ENCODE measurements around the gene TRPV2.

Gene TRPV2

DNA sequence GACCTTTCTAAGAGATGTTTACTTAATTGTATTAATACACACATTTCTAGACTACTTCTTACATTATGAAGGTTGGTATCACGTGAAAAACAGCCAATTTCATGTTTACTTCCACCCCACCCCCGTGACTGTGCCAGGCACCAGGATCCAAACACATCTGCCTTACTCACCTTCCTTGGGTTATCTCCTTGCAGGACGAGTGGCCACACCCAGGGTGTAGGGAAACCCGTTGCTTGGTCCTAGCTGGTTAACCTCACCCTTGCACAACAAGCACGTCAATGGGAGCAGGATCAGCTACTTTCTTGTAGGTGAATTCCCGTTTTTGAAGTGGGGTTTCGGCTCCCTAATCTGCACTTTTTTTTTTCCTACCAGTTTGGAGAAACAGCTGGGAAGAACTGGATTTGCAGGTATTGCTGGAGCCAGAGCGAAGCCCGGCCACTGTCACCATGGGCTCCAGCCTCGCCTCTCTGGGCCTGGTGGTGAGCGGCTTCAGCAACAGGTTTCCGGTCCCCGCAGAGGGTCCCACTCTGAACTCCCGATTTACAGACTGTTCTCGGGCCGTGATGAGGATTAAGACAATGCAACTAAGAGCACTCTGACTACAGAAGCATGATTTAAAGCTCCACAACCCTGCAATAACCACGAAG lies 36.6 kb upstream of the TRPV2 start:
- no peak overlapping the region for H3K4me2 ChIP-seq
- H3K36me3 ChIP-seq (ENCODE audit: insufficient read depth) = peaks cover 4% of the 10 kb centered on the region; the same call in 1 of the 2 replicates
- H3K79me2 ChIP-seq (ENCODE audit: insufficient read depth, low read depth) = peaks cover 7% of the 10 kb centered on the region
- no peaks in the 10 kb centered on the region for H3K4me1 ChIP-seq (ENCODE audit: low read depth, poor library complexity, severe bottlenecking)
- no peak overlapping the region for H2AFZ ChIP-seq (ENCODE audit: low read depth)
- no peak overlapping the region for H3K27ac ChIP-seq
- no peaks in the 10 kb centered on the region for H3K27me3 ChIP-seq (ENCODE audit: insufficient read depth, low read depth)
- no peak overlapping the region for H3K4me3 ChIP-seq (IDR thresholded peaks at IDR 0.05; ENCODE audit: insufficient read depth, low read depth, low read length)
- H3K9ac ChIP-seq = no peak overlapping the region
- H4K20me1 ChIP-seq (ENCODE audit: insufficient read depth) = no peaks in the 10 kb centered on the region
- TF ChIP-seq, protein P1, sequence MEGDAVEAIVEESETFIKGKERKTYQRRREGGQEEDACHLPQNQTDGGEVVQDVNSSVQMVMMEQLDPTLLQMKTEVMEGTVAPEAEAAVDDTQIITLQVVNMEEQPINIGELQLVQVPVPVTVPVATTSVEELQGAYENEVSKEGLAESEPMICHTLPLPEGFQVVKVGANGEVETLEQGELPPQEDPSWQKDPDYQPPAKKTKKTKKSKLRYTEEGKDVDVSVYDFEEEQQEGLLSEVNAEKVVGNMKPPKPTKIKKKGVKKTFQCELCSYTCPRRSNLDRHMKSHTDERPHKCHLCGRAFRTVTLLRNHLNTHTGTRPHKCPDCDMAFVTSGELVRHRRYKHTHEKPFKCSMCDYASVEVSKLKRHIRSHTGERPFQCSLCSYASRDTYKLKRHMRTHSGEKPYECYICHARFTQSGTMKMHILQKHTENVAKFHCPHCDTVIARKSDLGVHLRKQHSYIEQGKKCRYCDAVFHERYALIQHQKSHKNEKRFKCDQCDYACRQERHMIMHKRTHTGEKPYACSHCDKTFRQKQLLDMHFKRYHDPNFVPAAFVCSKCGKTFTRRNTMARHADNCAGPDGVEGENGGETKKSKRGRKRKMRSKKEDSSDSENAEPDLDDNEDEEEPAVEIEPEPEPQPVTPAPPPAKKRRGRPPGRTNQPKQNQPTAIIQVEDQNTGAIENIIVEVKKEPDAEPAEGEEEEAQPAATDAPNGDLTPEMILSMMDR (conservative IDR thresholded peaks at IDR 0.05; ENCODE audit: low read depth, low read length) = no peak

DNA sequence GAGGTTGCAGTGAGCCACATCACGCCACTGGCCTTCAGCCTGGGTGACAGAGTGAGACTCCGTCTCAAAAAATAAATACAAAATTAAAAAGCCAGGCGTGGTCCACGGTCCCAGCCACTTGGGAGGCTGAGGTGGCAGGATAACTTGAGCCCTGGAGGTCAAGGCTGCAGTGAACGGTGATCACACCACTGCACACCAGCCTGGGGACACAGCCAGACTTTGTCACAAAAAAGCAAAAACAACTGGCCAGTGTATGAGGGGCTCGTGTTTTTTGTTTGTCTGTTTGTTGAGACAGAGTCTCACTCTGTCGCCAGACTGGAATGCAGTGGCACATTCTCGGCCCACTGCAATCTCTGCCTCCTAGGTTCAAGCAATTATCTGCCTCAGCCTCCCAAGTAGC lies 35.7 kb upstream of the TRPV2 start:
- no peak overlapping the region for H3K4me2 ChIP-seq
- no peak overlapping the region for H3K27ac ChIP-seq
- H4K20me1 ChIP-seq (ENCODE audit: insufficient read depth) = no peaks in the 10 kb centered on the region
- no peak overlapping the region for H2AFZ ChIP-seq (ENCODE audit: low read depth)
- H3K79me2 ChIP-seq (ENCODE audit: insufficient read depth, low read depth) = peaks cover 7% of the 10 kb centered on the region
- no peaks in the 10 kb centered on the region for H3K27me3 ChIP-seq (ENCODE audit: insufficient read depth, low read depth)
- no peak overlapping the region for H3K4me3 ChIP-seq (IDR thresholded peaks at IDR 0.05; ENCODE audit: insufficient read depth, low read depth, low read length)
- TF ChIP-seq, protein P1 (conservative IDR thresholded peaks at IDR 0.05; ENCODE audit: low read depth, low read length) = no peak
- H3K9ac ChIP-seq = no peak overlapping the region
- H3K36me3 ChIP-seq (ENCODE audit: insufficient read depth) = peaks cover 4% of the 10 kb centered on the region; the same call in 1 of the 2 replicates
- H3K4me1 ChIP-seq (ENCODE audit: low read depth, poor library complexity, severe bottlenecking) = no peaks in the 10 kb centered on the region

DNA sequence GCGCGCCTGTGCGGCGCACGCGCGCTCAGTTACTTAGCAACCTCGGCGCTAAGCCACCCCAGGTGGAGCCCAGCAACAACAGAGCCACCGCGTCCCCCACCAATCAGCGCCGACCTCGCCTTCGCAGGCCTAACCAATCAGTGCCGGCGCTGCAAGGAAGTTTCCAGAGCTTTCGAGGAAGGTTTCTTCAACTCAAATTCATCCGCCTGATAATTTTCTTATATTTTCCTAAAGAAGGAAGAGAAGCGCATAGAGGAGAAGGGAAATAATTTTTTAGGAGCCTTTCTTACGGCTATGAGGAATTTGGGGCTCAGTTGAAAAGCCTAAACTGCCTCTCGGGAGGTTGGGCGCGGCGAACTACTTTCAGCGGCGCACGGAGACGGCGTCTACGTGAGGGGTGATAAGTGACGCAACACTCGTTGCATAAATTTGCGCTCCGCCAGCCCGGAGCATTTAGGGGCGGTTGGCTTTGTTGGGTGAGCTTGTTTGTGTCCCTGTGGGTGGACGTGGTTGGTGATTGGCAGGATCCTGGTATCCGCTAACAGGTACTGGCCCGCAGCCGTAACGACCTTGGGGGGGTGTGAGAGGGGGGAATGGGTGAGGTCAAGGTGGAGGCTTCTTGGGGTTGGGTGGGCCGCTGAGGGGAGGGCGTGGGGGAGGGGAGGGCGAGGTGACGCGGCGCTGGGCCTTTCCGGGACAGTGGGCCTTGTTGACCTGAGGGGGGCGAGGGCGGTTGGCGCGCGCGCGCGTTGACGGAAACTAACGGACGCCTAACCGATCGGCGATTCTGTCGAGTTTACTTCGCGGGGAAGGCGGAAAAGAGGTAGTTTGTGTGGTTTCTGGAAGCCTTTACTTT lies 34.5 kb upstream of the TRPV2 start, which contains the start of gene UBB:
Gene UBB, plus strand, starts transcription at position 452 of the 856 bp plus-strand sequence. CDS start 817 bp downstream, outside the sequence.
- TF ChIP-seq, protein P1 (conservative IDR thresholded peaks at IDR 0.05; ENCODE audit: low read depth, low read length) = no peak

DNA sequence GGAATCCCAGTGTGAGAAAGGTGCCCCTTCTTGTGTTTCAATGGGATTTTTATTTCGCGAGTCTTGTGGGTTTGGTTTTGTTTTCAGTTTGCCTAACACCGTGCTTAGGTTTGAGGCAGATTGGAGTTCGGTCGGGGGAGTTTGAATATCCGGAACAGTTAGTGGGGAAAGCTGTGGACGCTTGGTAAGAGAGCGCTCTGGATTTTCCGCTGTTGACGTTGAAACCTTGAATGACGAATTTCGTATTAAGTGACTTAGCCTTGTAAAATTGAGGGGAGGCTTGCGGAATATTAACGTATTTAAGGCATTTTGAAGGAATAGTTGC lies 33.9 kb upstream of the TRPV2 start:
- H2AFZ ChIP-seq (ENCODE audit: low read depth) = peak overlapping the region; percentile 78; the same call in 1 of the 2 replicates
- TF ChIP-seq, protein P1 (conservative IDR thresholded peaks at IDR 0.05; ENCODE audit: low read depth, low read length) = no peak
- H3K79me2 ChIP-seq (ENCODE audit: insufficient read depth, low read depth) = peaks cover 7% of the 10 kb centered on the region
- H3K27me3 ChIP-seq (ENCODE audit: insufficient read depth, low read depth) = no peaks in the 10 kb centered on the region
- peaks cover 4% of the 10 kb centered on the region; the same call in 1 of the 2 replicates for H3K36me3 ChIP-seq (ENCODE audit: insufficient read depth)
- no peak overlapping the region for H3K4me3 ChIP-seq (IDR thresholded peaks at IDR 0.05; ENCODE audit: insufficient read depth, low read depth, low read length)
- H3K4me1 ChIP-seq (ENCODE audit: low read depth, poor library complexity, severe bottlenecking) = no peaks in the 10 kb centered on the region
- H3K4me2 ChIP-seq = peak overlapping the region; percentile 42
- peak overlapping the region; percentile 72; the same call in 1 of the 2 replicates for H3K9ac ChIP-seq
- H3K27ac ChIP-seq = peak overlapping the region; percentile 95; the same call in 1 of the 2 replicates
- H4K20me1 ChIP-seq (ENCODE audit: insufficient read depth) = no peaks in the 10 kb centered on the region

More for the DNA sequence above, 34.5 kb upstream of the TRPV2 start, which contains the start of gene UBB:
- Histone ChIP-seq H3K36me3 (ENCODE audit: insufficient read depth) (peaks cover 4% of the 10 kb centered on the region; the same call in 1 of the 2 replicates), H4K20me1 (ENCODE audit: insufficient read depth) (no peaks in the 10 kb centered on the region), H3K9ac (peak within 1 kb of the TSS; percentile 72; the same call in 1 of the 2 replicates), H3K27me3 (ENCODE audit: insufficient read depth, low read depth) (no peaks in the 10 kb centered on the region), H3K4me1 (ENCODE audit: low read depth, poor library complexity, severe bottlenecking) (no peaks in the 10 kb centered on the region), H3K79me2 (ENCODE audit: insufficient read depth, low read depth) (peaks cover 7% of the 10 kb centered on the region), H2AFZ (ENCODE audit: low read depth) (peak within 1 kb of the TSS; percentile 78; the same call in 1 of the 2 replicates), H3K27ac (peak within 1 kb of the TSS; percentile 95), H3K4me3 (IDR thresholded peaks at IDR 0.05; ENCODE audit: insufficient read depth, low read depth, low read length) (no peak within 1 kb of the TSS), H3K4me2 (peak within 1 kb of the TSS; percentile 42)
